HL-60 (cell line): ENCODE results near the gene ZFP64.

Experiments used
- CTCF ChIP-seq: IDR thresholded peaks from one replicate; pipeline ENCODE4 v1.5.1; 2011; ENCODE audit warnings: low read length, control low read depth, inconsistent platforms; ENCODE audit not compliant: insufficient read depth
- GABPA ChIP-seq: IDR thresholded peaks from 2 replicates; pipeline ENCODE4 v1.6.1; 2012; ENCODE audit warnings: low read depth
- POLR2AphosphoS5 ChIP-seq: IDR thresholded peaks from 2 replicates; pipeline ENCODE4 v1.6.1; 2012; ENCODE audit warnings: low read depth
- REST ChIP-seq: IDR thresholded peaks from 2 replicates; pipeline ENCODE4 v1.6.1; 2012; ENCODE audit warnings: low read depth; ENCODE audit not compliant: insufficient replicate concordance
- SPI1 ChIP-seq: IDR thresholded peaks from 2 replicates; pipeline ENCODE4 v1.6.1; 2012; ENCODE audit warnings: low read depth, mild to moderate bottlenecking, borderline replicate concordance

- TF ChIP-seq POLR2AphosphoS5 (no peak), CTCF (no peak), REST (no peak), SPI1 (no peak), GABPA (no peak)
Measured at GRCh38 chr20:52167232-52167840, 24.2 kb downstream of the ZFP64 start.
